Measurements from ENCODE around the gene ANKH. TPM values are rescaled to one million over a fixed set of nuclear protein-coding genes. Genes with fewer than 3 reads are reported as not detected.

ANKH gene
- total RNA-seq, 1 donor from 2014 or later: 233 TPM

DNA sequence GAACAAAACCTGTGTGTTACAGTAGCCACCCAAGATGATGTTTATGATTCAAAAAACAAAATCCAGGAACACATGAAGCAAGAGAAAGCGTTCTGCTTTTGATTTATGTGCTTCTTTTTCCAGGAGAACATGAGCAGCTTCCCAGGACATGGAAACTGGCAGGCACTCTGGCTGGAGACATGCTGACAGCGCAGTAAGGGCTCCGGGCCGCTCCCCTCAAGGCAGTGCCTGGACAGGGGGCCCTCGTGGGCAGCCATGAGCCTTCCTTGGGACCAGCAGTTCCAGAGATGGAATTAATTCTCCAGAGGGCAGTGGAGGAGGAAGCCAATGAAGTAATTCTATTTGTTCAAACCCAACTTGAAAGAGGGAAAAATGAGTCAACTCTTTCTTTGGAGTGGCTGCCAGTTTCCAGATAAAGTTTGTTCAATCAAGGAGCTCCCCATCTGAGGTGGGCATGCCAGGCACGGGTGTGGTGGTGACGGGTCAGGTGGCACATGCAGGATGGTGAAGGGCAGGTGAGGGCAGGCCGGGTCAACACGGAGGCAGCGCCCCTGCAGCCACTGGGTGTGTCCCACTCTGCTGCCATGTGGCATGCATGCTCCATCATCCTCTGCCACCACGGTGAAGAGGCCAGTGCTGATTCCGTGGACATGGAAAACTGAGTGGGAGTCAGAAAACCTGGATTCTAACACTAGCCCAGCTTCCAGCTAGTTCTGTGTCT, 123.2 kb downstream of the ANKH start:
- DNase-seq (ENCODE audit: low spot score): peak; percentile 72
- intact Hi-C loops (cut with DNase I): no loop called here

DNA sequence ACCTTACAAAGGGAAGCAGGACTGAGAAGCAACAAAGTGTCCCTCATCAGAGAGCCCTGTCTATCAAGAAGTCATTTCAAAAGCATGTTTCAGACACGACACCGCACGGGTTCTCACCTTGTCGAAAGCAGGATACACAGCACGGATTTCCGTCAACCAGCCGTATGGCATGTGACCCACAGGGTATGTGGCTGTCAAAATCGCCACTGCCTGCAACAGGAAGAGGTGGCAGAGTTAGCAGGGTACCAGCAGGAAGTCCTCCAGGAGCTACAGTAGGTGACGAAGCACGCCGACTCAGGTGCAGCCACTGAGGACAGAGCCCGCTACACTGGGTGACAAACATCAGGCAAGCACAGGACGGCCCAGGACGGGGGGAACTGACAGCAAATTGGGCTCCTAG, 125.8 kb downstream of the ANKH start:
- intact Hi-C loops (cut with DNase I): no loop called here
- peak; percentile 73 for DNase-seq (ENCODE audit: low spot score)

DNA sequence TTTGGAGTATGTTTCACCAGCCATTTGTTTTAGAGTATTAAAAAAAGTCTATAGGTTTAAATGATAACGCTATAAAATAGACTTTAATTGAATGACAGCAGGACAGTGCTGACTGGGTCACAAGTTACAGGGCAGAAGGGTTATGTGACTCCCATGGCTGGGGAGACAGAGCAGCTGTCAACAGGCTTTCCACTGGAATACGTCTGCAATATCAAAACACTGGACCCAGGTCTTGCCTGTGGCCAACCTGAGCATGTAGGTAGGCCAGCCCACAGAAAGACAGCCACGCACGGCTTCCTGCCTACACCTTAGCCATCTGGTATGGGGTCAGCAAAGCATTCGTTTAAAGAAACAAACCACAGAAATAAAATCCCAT, 126.4 kb downstream of the ANKH start:
- DNase-seq (ENCODE audit: low spot score): peak; percentile 56
- intact Hi-C loops (cut with DNase I): no loop called here

DNA sequence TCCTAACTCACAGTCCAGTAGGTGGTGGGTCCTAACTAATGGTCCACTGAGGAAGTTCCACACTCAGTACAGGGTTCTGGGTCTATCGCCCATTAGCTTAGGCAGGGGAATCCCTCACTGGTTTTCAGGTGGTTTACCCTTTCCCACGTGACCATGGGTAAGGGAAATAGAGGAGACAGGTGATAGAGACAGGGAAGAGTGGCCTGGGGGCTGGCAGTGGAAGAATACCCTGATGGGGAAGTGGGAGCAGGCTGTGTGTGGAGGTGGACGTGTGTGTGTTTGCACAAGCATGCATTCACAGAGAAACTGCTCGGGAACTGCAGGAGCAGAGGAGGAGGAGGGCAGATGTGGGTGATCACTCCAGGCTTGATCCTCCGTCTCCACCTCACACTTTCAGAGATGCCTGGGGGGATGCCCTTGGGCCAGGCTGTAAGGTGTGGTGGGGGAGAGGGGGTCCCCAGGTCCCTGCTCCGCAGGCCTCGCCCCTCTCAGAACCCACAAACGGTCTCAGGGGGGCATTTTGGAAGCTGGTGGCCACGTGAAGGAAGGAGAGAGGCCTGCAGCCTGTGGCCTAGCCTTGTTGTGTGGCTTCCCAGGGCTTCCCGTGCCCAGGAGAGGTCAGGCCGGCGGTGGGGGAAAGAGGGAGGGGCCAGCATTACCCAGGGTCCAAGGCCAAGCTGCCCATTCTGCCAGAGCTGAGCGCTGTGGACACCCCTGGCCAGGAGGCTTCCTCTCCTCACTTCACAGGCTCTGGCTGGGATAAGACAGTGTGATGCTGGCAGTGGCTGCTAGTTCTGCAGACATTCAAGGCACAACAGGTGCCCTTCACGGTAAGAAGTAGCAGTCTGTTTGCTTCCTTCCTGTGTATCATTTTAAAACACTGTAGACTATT, 127.0 kb downstream of the ANKH start:
- intact Hi-C loops (cut with DNase I): loop anchor here (5.0 kb wide), 1 partner anchor 128 kb away; the partner anchor contains the start of gene ANKH
- DNase-seq (ENCODE audit: low spot score): peak; percentile 73

DNA sequence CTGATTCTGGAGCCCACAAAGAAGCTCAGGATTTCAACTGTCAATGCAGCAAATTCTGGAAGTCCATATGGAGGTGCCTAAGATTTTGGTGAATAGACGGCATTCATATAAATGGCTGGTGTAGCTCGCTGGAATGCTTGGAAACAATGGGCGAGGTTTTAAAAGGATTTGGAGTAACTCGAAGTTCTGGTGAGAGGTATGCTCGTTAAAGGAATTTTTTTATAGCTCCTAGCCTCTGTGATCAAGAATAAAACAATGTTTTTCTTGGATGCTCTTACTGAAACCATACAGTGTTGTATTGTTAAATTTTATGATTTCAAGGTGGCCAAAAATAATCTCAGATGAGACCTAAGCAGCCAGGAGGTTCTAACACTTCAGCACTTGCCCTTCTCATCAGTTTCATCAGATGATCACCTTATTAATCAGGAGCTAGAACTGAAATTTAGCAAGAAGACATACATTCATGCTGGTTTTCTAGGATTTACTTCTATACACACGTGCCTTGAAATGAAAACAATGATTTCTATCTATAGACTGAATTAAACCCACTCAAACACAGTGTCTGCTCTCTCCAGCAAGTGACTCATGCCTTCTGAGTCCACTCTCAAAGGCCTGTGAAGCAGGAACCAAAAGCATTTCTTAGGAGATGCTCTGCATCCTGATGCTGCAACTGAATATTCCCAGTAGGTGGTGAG, 127.8 kb downstream of the ANKH start:
- intact Hi-C loops (cut with DNase I): loop anchor here (5.0 kb wide), 1 partner anchor 129 kb away; the partner anchor contains the start of gene ANKH
- DNase-seq (ENCODE audit: low spot score): peak; percentile 44

DNA sequence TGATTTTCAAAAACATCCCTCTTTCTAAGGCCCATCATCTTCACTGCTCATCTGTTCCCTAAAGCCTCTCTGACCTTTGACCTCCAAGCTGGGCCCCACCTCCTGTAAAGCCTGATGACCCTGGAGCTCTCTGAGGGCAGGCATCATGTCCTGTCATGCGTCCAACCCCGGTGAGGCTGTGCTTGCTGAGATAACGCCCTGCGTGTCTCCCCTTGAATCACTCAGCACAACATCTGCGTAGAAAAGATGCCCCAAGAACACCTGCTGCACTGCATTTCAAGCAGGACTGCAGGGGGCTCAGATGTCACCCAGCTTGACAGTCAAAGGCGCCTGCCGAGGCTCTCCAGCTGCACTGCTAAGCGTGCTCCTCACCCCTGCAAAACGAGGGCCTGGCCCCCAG, 129.1 kb downstream of the ANKH start:
- intact Hi-C loops (cut with DNase I): loop anchor here (5.0 kb wide), 1 partner anchor 130 kb away; the partner anchor contains the start of gene ANKH
- peak; percentile 39 for DNase-seq (ENCODE audit: low spot score)

DNA sequence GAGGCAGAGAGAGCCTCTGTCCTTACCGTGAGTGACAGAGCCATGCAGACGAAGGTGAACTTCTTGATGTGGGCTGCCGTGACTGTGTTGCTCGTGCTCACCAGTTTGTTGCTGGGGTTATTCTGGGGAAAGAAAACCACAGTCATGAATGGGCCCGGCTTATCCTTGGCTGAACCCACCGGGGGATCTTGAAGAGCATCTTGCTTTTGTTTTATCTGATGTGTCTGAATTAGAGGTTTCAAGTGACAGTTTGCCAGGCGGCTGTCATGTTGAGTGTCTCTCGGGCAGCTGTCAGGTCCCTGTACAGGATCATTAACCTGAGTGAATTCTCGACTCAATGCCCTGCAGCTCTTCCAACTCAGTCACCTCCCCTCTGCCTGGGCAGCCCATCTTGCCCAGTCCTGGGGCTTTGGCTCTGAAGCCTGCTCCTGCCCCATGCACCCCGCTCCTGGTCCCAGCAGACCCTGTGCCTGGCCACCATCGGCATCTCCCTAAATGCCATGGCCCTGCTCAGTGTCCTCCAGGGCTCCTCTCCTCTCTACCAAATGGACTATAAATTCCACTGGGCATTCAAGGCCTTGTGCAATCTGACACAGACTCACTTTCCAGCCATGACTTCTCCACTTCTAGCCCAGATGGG, 129.7 kb downstream of the ANKH start:
- DNase-seq (ENCODE audit: low spot score): peak; percentile 35
- intact Hi-C loops (cut with DNase I): loop anchor here (5.0 kb wide), 1 partner anchor 130 kb away; the partner anchor contains the start of gene ANKH

DNA sequence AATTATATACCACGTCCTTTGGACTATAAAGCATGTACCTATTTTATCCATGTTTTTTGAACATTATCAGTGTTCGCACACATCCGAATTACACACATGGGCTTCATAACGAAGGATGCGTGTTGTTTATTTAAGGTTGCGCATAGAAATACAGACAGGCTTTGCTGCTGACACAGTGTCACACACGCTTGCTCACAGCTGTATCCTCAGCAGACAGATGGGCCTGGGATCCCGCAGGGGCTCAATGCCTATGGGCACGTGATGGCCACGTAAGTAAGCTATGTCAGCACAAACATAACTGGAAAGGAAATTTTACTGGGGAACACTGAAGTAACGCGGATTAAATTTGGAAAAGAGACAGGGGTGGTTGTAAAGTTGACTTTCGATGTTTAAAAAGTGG, 130.4 kb downstream of the ANKH start:
- intact Hi-C loops (cut with DNase I): loop anchor here (5.0 kb wide), 1 partner anchor 131 kb away; the partner anchor contains the start of gene ANKH

DNA sequence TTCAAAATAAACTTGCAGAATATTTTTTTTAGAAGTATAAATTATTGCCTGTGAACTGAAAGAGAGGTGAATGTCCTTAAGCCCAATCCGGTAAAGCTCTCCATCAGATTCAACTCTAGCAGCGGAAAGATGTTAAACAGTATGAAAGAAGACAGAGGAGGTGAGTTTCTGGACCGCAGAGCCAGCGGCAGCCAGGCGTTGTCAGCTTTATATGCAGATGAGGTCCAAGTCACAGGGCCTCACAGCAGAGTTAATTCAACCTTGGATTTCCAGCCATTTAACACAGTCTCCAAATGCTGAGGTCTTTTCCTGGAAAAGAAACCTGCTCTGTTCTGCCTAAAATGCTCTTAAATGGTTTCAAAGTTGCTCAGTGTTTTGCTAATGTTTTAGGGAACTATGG, 131.6 kb downstream of the ANKH start:
- intact Hi-C loops (cut with DNase I): loop anchor here (5.0 kb wide), 1 partner anchor 132 kb away; the partner anchor contains the start of gene ANKH
- DNase-seq (ENCODE audit: low spot score): no peak

More for the DNA sequence above, 130.4 kb downstream of the ANKH start:
- no peak for DNase-seq (ENCODE audit: low spot score)

DNA sequence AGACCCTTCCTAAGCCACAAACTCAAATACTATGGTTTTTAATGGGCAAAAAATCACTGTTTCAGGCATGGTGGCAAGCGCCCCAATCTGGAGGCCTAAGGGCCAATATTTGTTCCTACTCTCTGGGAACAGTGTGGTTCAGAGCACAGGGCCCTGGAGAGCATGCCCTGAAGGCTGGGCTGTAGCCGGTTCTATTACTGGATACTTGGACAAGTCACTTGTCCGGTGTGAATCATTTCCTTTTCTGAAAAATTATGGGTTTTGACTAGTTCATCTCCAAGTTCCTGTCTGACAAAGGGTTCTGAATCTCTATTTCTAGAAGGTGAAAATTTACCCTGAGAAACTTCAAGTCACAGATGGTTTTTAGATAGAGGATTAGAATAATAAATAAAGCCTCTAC, 132.0 kb downstream of the ANKH start:
- DNase-seq (ENCODE audit: low spot score): no peak

DNA sequence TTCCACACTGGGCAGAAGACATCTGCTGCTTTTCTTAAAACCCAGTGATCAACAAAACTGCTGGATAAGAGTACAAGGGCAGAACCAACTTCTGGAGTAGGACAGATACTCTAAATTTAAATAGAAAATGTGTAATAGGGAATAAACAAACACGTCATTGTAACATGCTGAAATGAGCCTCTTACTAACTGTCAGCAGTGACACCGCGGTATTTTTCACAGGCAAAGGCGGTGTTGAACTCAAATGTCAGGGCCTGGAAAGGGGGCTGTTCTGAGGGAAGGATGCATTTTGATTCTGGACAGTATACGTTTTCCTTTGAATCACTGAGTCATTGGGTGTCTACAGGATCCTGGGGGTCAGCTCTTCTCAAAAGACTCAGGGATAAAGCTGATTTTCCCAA, 133.5 kb downstream of the ANKH start:
- no peak for DNase-seq (ENCODE audit: low spot score)
- intact Hi-C loops (cut with DNase I): no loop called here

More for the DNA sequence above, 132.0 kb downstream of the ANKH start:
- intact Hi-C loops (cut with DNase I): no loop called here

DNA sequence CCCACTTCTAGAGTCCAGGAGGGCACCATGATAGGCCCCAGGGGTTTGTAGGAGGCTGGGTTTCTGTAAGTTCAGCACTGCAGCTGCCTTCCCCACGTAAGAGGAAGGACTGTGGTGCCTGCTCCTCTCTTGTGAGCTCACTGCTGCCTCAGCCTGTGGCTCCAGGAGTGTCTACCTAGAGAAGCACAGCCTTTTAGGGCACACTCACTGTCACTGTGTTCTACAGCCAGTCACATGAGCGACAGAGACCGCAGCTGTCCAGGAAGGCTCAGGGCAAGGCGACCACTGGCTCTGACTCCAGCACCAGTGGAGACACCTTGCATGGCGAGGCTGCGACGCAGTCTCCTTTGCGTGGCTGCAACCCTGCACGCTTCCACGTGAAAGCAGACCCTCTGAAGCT, 134.3 kb downstream of the ANKH start:
- intact Hi-C loops (cut with DNase I): no loop called here
- no peak for DNase-seq (ENCODE audit: low spot score)

DNA sequence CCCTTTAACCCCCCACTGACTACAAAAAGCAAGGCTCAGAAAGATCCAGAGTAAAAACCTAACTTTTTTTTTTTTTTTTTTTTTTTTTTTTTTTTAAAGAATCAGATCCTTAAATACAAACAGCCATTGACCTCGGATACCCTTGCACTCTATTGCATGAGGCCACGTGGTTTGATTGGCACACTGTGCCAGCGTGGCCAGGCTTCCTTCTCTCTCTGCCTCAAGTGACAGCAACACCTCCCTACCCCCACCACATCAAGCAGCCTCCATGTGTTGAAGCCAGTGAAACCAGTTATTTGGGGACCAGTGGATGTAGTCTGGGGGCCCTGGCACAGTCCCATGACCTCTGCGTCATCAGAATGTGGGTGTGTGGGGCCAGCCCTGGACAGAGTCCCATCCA, 135.6 kb downstream of the ANKH start:
- DNase-seq (ENCODE audit: low spot score): no peak
- intact Hi-C loops (cut with DNase I): no loop called here

DNA sequence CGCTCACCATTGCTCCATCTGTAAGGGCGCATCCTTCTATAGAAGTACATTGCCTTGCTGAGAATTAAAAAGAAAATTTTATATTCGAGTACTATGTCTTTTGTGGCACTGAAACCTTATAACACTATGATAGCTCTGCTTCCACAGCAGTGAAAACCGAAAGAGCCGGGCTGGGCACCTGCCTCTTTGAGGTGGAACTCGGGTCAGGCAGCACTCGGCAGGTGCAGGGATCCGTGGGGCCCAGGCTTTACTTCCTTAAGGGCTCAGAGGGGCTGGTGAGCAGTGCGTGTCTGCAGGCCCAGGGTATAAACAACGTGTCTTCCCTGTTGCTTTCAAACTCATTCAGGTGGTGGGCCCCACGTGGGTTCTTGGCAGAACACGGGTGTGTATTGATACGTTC, 137.2 kb downstream of the ANKH start:
- DNase-seq (ENCODE audit: low spot score): no peak
- intact Hi-C loops (cut with DNase I): no loop called here

DNA sequence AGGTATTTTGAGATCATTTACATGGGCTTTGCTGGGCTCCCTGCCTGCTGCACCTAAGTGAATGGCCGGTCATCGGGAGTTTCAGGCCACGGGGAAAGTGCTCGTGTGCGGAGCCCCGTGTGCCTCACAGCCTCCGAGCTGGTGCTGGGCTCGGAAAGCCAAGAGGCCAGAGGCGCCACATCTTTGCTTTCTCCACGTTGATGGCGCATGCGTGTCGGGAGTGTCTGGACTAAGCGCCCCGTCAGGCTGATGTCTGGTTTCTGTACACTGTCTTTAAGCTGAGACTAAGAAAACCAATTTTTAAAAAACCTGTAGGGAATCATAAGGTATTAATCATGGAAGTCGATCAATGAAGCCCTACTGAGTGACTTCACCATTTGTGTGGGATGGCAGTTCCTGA, 137.9 kb downstream of the ANKH start:
- peak; percentile 29 for DNase-seq (ENCODE audit: low spot score)
- intact Hi-C loops (cut with DNase I): no loop called here

DNA sequence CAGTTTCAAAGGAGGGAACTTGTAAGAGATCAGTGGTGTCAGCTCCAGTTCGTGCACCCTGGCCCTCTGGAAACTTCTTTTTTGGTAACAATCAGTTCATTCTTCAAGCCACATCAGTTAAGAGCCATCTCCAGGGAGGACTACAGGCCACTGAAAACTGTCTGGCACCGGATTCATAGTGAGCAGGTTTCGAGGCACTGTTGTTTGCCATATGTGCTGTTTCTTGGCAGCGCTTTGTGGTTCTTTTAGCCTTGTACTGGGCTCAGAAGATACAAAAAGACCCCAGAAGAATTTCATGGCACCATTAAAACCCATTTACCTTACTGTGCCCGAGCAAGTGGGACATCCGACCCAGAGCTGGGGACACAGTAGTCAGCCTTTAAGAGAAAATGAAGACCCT, 138.6 kb downstream of the ANKH start:
- intact Hi-C loops (cut with DNase I): no loop called here
- no peak for DNase-seq (ENCODE audit: low spot score)

DNA sequence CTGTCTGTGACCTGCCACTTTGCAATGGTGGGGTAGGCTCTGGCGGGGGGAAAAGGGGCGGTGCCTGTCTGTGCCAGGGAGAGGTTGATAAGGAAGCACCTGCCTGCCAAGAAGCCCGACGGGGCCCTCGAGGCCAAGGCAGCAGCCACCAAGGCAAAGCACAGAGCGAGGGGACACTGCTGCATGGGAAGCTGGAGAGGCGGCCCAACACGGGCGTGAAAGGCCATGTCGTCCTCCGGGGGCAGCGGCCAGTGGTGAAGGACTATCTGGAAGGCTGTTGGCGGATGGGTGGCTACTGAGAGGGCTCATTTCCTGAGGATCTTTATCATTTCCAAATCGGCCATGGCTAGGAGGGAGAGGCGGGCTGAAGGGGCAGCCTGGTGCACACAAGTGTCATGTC, 140.7 kb downstream of the ANKH start:
- intact Hi-C loops (cut with DNase I): no loop called here

DNA sequence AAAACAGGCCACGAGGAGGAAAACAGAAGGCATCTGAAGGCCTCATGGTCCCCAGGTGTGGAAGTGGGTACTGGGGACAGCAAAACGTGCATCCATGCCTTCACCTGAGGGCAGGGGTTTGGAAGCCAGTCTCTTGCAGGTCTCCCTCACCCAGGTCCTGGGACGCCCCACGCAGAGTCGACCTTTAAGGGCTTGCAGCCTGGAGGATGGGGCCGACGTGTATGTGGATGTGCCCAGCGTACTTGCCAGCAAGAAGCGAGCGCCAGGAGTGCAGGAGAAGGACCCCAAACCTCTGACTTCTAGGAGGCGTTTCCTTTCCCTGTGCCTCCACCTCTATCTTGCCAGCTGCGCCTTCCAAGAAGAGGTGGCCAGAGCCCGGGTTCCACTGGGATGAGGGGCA, 141.1 kb downstream of the ANKH start:
- intact Hi-C loops (cut with DNase I): no loop called here
- peak; percentile 50 for DNase-seq (ENCODE audit: low spot score)

More for the DNA sequence above, 140.7 kb downstream of the ANKH start:
- no peak for DNase-seq (ENCODE audit: low spot score)
